ENCODE measurements around the gene ERP44.

The ERP44 gene

DNA sequence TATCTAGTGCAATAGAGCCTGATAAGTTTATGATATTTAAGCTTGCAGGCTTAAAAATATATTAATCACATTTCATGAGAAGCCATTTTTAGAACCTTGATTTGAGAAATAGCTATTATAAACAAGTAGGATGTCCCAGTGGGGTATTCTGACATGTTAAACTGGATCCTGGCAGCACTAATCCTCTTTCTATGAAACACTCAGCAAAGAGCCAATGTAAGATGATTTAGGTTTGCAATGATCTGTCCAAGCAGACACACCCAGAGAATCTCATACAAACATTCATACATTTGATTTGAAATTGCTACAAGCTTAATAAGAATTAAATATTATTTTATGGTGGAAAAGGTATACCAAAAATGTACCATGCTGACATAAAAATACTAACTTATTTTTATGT lies 86.5 kb downstream of the ERP44 start:
- TF ChIP-seq, protein P1, sequence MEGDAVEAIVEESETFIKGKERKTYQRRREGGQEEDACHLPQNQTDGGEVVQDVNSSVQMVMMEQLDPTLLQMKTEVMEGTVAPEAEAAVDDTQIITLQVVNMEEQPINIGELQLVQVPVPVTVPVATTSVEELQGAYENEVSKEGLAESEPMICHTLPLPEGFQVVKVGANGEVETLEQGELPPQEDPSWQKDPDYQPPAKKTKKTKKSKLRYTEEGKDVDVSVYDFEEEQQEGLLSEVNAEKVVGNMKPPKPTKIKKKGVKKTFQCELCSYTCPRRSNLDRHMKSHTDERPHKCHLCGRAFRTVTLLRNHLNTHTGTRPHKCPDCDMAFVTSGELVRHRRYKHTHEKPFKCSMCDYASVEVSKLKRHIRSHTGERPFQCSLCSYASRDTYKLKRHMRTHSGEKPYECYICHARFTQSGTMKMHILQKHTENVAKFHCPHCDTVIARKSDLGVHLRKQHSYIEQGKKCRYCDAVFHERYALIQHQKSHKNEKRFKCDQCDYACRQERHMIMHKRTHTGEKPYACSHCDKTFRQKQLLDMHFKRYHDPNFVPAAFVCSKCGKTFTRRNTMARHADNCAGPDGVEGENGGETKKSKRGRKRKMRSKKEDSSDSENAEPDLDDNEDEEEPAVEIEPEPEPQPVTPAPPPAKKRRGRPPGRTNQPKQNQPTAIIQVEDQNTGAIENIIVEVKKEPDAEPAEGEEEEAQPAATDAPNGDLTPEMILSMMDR (conservative IDR thresholded peaks at IDR 0.05; ENCODE audit: low read depth, low read length) = no peak
- no peak overlapping the region for H3K4me2 ChIP-seq
- H3K36me3 ChIP-seq (ENCODE audit: insufficient read depth) = no peaks in the 10 kb centered on the region; the same call in 1 of the 2 replicates
- H3K4me3 ChIP-seq (IDR thresholded peaks at IDR 0.05; ENCODE audit: insufficient read depth, low read depth, low read length) = no peak overlapping the region
- H3K27ac ChIP-seq = no peak overlapping the region
- no peaks in the 10 kb centered on the region for H3K27me3 ChIP-seq (ENCODE audit: insufficient read depth, low read depth)
- no peak overlapping the region for H2AFZ ChIP-seq (ENCODE audit: low read depth)
- no peaks in the 10 kb centered on the region for H3K79me2 ChIP-seq (ENCODE audit: insufficient read depth, low read depth)
- no peaks in the 10 kb centered on the region for H4K20me1 ChIP-seq (ENCODE audit: insufficient read depth)
- H3K4me1 ChIP-seq (ENCODE audit: low read depth, poor library complexity, severe bottlenecking) = no peaks in the 10 kb centered on the region
- H3K9ac ChIP-seq = no peak overlapping the region

GRCh38 chr9:100011062-100011681 lies 87.6 kb downstream of the ERP44 start:
- Histone ChIP-seq H3K36me3 (ENCODE audit: insufficient read depth) (no peaks in the 10 kb centered on the region; the same call in 1 of the 2 replicates), H3K4me2 (no peak overlapping the region), H2AFZ (ENCODE audit: low read depth) (no peak overlapping the region), H3K27ac (no peak overlapping the region), H4K20me1 (ENCODE audit: insufficient read depth) (no peaks in the 10 kb centered on the region), H3K4me1 (ENCODE audit: low read depth, poor library complexity, severe bottlenecking) (no peaks in the 10 kb centered on the region), H3K27me3 (ENCODE audit: insufficient read depth, low read depth) (no peaks in the 10 kb centered on the region), H3K4me3 (IDR thresholded peaks at IDR 0.05; ENCODE audit: insufficient read depth, low read depth, low read length) (no peak overlapping the region), H3K9ac (no peak overlapping the region), H3K79me2 (ENCODE audit: insufficient read depth, low read depth) (no peaks in the 10 kb centered on the region)
- TF ChIP-seq, protein P1 (conservative IDR thresholded peaks at IDR 0.05; ENCODE audit: low read depth, low read length) = peak; percentile 84

DNA sequence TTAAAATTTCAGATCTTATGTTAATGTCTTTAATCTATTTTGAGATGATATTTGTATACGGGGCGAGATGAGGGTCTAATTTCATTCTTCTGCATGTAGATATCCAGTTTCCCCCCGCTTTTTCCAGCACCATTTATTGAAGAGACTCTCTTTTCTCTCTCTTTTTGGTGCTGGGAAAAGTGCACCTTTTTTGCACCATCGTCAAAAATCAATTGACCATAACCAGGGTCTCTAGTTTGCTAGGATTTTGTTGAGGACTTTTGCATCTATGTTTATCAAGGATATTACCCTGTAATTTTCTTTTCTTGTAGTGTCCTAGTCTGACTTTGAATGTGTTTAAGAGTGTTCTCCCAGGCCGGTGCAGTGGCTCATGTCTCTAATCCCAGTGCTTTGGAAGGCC lies 99.0 kb downstream of the ERP44 start:
- H3K4me3 ChIP-seq (IDR thresholded peaks at IDR 0.05; ENCODE audit: insufficient read depth, low read depth, low read length) = no peak overlapping the region
- no peak overlapping the region for H3K4me2 ChIP-seq
- no peaks in the 10 kb centered on the region; the same call in 1 of the 2 replicates for H3K36me3 ChIP-seq (ENCODE audit: insufficient read depth)
- no peaks in the 10 kb centered on the region for H3K79me2 ChIP-seq (ENCODE audit: insufficient read depth, low read depth)
- no peak overlapping the region for H3K9ac ChIP-seq
- TF ChIP-seq, protein P1 (conservative IDR thresholded peaks at IDR 0.05; ENCODE audit: low read depth, low read length) = no peak
- no peak overlapping the region for H2AFZ ChIP-seq (ENCODE audit: low read depth)
- H3K27ac ChIP-seq = no peak overlapping the region
- H3K27me3 ChIP-seq (ENCODE audit: insufficient read depth, low read depth) = no peaks in the 10 kb centered on the region
- H3K4me1 ChIP-seq (ENCODE audit: low read depth, poor library complexity, severe bottlenecking) = no peaks in the 10 kb centered on the region
- H4K20me1 ChIP-seq (ENCODE audit: insufficient read depth) = no peaks in the 10 kb centered on the region

GRCh38 chr9:99998866-99999265 lies 99.9 kb downstream of the ERP44 start:
- Histone ChIP-seq H3K27me3 (ENCODE audit: insufficient read depth, low read depth) (no peaks in the 10 kb centered on the region), H3K9ac (no peak overlapping the region), H3K27ac (no peak overlapping the region), H3K4me1 (ENCODE audit: low read depth, poor library complexity, severe bottlenecking) (no peaks in the 10 kb centered on the region), H4K20me1 (ENCODE audit: insufficient read depth) (no peaks in the 10 kb centered on the region), H3K4me3 (IDR thresholded peaks at IDR 0.05; ENCODE audit: insufficient read depth, low read depth, low read length) (no peak overlapping the region), H3K36me3 (ENCODE audit: insufficient read depth) (no peaks in the 10 kb centered on the region), H3K4me2 (no peak overlapping the region), H3K79me2 (ENCODE audit: insufficient read depth, low read depth) (no peaks in the 10 kb centered on the region), H2AFZ (ENCODE audit: low read depth) (no peak overlapping the region)
- TF ChIP-seq, protein P1 (conservative IDR thresholded peaks at IDR 0.05; ENCODE audit: low read depth, low read length) = no peak
